NCI-H128 (cell line): ENCODE data around the gene NAPA.
"Not testable (repeated sequence)": the region's sequence is repeated elsewhere in the genome, so short reads cannot be mapped to it uniquely, and the experiment has no call there.

Experiments
- DNase-seq: peaks from one replicate; lab custom pipeline; 2025; ENCODE audit not compliant: unreplicated experiment; lab: John Stamatoyannopoulos, UW

The NAPA gene

DNA sequence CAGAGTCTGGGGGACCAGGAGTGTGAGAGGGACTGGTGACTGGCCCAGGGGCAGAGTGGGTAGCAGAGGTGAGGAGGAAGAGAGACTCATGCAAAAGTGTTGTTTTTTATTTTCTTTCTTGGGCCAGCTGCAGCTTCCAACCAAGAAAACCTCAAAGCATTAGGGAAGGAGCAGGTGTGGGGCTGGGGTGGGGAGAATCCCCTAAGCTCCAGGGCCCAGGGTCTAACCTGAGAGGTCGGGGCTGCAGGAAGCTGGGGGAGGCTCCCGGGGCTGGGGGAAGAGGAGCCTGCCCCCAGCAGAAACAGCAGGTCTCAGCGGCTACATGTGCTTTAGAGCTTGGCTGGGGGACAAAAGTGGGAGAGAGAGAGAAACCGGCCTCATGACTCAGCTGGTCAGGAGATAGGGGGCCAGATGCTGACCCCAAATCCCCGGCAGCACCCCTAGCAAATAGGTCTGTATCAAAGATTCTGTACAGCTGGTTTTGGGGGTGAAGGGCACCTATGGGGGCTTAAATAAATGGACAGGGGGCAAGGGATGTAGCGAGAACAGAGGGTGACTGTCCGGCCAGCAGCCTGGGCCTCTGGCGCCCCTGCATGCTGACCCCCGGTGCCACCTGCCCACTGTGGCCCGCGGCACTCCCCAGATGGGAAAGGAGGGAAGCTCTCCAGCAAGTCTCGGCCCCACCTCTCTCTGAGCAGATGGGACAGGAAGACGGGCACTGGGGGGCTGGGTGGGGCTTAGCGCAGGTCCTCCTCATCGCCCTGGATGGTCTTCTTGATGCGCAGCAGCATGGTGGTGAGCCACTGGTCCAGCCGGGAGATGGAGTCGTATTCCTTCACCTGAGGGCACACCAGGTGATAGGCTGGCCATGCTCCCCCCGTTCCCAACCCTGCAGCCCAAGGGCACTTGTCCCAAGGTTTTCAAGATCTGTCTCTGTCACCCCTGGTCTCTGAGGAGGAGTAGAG, 27.0 kb downstream of the NAPA start:
- DNase-seq, result no peak

DNA sequence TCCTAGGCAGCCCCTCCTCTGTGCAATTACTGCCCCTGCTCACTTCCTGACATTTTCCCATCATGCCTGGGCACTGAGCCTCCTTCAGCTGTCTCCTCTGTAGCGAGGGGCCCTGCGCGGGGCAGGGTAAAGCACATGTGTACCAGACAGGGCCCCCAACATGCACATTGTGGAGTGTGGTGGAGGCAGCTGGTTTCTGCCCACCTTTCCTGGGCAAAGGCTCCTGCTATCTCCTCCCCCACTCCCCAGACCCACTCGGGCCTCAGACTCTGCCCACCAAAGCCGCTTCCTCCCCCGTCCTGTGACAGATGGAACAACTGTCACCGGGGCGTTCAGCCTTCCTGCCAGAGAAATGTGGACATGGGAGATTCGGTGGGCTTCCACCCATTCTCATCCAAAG, 28.0 kb downstream of the NAPA start:
- no peak for DNase-seq

DNA sequence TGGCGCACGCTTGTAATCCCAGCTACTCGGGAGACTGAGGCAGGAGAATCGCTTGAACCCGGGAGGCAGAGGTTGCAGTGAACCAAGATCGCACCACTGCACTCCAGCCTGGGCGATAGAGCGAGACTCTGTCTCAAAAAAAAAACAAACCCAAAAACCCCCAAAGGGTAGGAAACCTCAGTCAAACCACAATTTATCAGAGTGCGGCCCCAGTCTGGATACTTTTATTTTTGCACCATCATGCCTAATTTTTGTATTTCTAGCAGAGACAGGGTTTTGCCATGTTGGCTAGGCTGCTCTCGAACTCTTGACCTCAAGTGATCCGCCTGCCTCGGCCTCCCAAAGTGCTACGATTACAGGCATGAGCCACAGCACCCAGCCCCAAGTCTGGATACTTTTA, 28.6 kb downstream of the NAPA start:
- not testable (repeated sequence) for DNase-seq

DNA sequence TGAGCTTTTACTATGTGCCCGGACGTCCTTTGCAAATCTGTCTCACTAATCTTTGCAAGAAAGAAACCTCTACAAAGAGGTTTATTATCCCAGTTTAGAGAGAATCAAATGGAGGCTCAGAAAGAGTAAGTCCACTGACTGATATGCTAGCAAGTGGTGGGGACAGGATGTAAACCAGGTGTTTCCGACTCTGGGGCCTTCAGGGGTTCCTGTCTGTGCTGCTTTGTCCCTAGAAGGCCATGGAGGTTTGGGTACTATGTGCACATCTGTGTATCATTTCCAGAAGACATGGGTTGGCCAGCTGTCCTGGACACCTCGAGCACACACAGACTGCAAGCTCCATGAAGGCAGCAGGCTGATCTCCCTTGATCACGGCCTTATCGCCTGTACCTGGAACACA, 29.7 kb downstream of the NAPA start:
- DNase-seq, result no peak

DNA sequence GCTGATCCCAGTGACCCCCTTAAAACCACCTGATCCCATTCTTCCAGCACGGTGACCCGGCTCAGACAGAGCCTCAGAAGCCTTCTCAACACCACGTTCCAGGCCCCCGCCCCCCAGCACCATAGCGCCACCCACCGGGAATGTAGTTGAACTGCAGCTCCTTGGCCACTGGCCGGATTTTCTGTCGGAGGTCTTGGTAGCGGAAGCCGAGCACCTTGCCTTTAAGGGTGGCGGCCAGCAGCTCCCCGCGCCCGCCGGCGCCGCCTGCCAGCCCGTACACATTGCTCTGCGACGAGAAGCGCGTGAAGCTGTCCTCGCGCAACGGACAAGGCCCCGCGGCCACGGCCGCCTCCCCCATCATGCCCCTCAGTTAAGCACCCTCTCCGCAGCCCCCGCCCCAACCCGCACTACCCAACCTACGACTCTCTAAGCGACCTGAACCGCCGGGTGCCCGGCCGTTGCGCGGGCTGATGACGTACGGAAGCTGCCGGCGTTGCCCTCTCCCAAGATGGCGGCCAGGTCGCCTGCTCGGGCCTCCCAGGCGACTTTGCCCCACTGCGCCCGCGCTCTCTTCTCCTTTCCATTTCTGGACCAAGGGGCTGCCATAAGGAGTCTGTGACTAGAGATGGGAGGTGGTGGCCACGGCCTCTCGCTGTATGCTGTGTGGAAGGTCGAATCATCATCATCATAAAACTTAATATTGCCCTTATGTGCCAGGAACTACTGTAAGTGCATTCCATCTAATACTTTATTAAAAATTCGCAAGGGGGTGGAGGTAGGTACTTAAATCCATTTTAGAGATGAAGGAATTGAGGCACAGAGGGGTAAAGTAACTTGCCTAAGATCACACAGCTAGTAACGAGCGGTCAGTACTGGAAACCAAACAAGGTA, 30.8 kb downstream of the NAPA start, which contains the start of gene KPTN:
KPTN (minus strand) TSS at position 420 of the 891 bp plus-strand sequence; CDS start at position 361, 59 bp downstream.
- DNase-seq, result peak; percentile 76

DNA sequence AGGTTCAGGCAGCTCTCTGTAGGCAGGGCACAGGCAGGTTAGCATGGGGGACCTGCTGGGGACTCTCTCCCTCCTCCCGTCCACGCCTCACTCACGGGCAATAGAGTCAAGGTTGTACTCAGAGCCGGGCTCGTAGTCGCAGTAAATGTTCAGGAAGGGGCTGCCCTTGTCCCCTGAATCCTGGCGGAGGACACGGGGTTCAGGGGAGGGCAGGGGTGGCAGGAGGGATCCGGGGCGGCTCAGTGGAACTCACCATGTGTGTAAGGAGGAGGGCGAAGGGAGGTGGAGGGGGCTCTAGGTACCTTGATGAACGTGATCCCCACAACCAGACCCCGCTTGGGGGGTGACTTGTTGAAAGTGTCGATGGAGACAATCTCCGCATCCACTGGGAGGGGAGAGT, 31.7 kb downstream of the NAPA start:
- DNase-seq, result no peak

DNA sequence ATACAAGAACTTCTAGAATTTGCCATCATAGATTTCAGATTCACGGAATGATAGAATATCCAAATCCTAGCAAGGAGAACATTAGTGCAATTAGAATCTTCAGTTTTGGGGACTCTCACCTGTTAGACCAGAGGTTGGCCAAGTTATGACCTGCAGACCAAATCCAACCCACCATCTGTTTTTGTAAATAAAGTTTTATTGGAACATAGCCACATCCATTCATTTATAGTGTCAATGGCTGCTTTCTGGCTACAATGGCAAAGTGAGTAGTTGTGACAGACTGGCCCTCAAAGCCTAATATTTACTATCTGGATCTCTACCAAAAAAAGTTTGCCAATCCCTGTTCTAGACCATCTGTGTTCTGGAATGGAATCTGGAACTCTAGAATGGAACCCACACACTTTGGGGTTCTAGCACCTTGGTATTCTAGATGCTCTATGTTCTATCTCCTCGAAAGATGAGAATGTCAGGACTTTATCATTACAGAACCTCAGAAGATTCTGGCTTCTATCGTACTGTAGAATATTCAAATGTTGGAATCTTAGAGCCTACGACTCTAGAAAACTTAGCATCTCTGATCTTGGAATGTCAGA, 33.3 kb downstream of the NAPA start:
- no peak for DNase-seq

DNA sequence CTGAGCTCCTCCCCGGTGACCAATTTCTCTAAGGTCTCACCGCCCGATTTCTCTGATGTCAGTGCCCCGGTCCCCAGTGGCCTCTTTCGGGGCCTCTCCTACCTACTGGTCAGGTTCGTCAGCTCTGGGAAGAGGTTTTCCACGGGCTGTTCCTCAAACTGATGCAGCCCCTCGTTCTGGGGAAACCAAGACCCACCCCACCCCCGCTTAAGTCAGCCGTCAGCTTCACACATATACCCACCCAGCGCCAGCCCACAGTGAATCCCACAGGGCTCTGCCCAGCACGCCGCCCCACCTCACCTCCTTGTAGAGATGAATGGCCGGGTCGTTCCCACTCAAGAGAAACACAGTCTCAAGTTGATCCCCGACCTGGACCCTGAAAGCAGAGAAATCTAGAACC, 34.2 kb downstream of the NAPA start:
- DNase-seq, result no peak

DNA sequence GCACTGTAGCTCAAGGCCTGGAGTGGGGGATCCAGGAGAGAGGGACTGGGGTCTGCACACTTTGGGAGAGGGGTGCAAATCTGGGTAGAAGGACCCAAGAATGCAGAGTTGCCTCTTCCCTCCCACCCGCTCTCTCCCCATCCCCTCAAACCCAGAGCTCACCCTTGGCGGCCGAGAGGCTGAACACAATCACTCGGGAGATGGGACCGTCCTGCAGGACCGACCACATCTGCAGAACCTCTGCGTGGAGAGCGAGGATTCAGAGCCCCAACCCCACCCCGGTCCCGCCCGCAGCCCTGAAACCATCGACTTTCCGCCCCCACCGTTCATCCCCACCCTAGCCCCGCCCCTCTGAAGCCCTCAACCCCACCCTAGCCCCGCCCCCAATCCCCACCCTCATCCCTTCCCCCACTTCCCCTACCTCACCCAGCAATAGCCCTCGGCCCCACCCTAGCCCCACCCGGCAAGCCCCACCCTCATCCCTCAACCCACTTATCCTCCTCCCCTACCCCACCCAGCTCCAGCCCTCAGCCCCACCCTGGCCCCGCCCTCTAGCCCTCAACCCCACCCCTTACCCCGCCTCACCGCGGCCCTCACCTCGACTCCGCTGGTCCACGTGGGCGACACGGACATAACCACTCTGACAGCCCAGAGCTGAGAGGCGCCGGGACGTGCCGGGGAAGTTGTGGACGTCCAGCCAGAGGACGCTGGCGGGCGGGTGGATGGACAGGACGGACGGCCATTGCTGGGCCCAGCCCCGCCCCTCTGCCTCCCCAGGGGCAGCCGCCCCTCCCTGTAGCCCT, 35.0 kb downstream of the NAPA start:
- no peak for DNase-seq

DNA sequence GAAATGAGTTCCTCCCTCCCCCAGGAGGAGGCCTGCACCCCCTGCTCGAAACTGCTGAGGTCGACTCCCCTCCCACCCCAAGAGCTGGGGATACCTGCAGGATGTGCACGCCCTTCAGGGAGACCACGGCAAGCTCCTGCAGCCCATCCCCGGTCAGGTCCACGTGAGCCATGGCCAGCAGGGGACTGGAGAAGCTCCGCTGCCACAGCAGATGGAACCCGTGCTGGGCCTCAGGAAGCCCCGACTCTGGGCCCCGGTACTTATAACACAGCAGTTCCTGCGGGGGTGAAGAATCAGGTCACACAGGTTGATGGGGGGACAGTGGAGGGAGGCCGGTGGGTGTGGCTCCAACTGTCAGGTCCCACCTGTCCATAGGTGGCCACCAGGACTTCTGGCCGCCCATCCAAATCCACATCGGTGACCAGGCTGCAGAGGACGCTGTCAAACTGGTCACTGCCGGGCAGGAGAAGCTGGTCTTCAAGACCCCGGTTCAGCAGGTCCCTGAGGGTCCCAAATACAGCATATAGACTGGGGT, 38.4 kb downstream of the NAPA start:
- DNase-seq, result no peak

DNA sequence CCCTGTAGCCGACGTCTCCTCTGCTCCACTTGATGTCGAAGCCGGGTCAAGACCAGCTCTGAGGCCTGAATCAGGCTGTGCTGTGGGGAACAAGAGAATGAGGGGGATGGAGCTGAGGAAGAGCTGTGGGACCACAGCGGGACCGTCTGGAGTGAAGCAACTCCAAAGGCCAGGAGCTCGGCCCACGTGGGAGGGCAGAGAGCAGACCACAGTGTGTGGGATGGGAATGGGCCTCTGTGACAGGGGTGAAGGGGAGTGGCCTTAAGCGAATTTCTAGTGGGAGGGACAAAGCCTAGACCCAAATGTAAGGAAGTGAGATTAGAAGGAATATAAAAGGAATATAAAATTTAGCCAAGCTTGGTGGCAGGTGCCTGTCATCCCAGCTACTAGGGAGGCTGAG, 39.4 kb downstream of the NAPA start:
- no peak for DNase-seq

DNA sequence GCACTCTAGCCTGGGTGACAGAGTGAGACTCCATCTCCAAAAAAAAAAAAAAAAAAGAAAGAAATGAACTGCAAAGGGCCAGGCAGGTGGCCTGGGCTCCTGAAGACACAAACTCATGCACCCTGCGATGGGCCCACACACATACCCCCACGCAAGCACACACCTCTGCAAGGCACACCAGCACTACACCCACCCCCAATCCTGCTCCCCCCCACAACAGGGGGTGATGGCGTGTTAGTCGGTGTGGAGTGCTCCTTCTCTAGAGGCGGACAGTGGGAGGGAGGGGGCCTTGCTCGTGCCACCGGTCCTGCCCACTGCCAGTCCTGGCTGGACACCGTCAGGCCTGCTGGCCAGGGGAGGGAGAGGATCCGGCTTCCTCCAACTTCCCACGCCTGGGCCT, 41.5 kb downstream of the NAPA start:
- DNase-seq, result no peak

DNA sequence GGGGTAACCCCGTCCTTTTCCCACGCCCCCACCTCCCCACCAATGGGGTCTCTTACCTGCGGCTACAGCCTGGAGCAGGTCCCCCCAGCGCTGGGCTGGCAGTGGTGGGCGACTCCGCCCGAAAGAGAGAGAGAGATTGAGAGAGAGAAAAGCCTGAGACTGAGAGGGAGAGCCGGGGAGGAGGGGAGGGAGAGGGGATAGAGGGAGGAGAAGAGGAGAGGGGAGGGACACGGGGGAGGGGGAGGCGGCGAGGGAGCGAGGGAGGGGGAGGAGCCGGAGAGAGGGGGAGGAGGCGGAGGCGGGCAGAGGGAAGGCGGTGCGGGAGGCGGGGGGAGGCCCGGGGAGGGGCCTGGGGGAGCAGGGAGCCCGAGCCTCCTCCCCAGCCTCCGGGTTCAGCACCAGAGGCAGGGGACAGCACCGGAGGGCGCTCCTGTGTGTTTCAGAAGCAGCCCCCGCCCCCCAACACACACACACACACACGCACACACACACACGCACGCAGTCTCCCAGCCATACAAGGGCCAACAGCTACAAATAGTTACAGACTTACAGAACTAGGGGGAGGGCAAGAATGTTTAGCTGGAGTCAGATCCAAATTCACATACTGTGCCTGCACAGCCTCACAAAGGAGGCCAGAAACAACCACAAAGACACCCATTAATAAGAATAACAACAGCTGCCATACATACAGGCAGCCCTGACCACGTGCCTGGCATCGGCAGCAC, 43.0 kb downstream of the NAPA start, which contains the start of gene SLC8A2:
SLC8A2 (minus strand) TSS at position 161 of the 725 bp plus-strand sequence. CDS start 5,490 bp downstream, outside the sequence.
- no peak for DNase-seq

DNA sequence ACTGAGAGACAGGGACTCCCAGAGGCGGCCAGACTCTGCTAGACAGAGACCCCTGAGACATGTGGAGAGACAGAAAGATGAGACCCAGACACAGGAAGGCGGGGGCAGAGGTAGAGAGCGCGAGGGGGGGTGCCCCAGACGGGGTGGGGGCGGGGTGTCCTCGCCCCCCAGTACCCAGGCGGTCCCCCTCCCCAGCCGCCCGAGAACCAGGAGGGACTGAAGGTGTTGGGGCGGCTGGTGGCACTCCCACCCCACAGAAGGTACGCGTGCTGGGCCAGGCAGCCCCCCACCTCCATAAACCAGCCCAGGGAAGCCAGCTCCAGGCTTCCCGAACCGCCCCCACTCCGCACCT, 43.5 kb downstream of the NAPA start:
- DNase-seq, result no peak

DNA sequence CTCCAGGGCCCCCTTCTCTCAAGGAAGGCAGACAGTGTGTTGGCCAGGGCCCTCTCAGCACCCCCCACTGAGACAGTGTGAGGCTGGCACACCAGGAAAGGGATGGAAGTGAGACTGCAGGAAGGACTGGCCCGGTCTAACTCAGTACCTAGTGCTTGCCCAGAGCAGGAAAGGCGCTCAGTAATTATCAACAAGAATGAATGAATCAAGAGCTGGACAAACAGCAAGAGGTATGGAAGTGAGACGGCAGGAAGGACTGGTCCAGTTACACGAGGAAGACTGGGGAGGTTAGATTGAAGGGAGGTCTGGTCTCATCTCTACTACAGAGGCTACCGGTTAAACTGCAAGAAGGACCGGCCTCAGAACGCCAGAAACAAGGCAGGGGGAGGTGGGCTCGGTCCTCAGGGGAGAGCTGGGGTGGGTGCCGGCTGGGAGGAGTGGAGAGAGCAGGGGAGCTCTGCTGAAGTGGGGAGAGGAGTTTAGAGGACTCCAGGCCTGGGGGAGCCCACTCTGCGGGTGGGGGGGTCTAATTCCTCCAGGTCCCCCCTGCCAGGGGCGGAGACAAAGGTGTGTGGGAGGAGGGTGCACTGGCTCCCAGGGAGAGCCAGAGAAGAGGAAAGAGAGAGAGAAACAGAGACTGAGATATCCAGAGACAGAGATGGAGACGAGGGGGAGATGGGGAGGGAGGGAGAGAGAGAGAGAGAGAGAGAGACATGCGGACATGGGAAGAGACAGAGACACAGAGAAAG, 44.2 kb downstream of the NAPA start:
- no peak for DNase-seq

DNA sequence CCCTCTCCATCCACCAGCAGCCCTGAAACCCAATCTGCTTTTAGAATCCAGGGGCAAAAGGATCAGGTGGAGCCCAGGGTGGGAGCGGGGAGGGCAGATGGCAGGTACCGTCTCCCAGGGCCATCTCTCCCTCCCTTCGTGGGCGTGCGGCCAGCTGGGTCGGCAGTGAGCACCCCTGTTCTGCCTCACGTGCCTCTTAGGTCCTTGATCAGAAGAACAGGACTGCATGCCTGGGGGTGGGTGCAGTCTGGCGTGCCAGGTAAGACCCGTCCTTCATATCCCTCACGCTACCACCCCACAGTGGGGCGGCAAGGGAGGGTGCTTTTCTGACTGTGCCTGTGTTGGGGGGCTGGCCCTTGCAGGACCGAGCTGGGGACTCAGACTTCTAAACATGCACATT, 45.1 kb downstream of the NAPA start:
- DNase-seq, result peak; percentile 14

DNA sequence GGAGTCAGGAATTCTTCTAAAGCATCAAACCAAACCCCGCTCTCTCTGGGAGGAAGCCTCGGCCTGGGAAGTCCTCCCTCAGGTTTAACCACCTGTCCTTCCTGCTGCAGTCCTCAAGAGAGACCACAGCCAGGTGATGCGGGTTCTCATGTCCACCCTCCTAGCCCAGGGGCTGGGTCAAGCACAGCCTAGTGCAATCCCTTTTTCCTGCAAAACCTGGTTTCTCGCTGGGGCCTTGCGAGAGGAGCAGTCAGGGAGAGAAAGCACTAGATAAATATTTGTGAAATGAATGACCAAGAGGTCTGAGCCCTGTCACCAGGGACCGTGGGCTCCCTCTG, 45.5 kb downstream of the NAPA start:
- DNase-seq, result no peak

DNA sequence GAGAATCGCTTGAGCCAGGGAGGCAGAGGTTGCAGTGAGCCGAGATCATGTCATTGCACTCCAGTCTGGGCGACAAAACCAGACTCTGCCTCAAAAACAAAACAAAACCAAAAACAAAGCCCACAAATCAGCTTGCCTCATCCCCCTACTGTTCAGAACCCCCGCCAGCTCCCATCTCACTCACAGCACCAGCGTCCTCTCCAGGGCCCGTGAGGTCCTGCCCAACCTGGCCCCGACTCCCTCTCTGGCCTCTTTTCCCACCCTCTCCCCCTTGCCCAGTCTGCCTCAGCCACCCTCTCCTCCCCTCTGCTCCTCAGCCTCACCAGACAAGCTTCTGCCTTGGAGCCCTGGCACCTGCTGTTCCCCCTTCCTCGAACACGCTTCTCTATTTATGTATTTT, 46.9 kb downstream of the NAPA start:
- DNase-seq, result no peak

DNA sequence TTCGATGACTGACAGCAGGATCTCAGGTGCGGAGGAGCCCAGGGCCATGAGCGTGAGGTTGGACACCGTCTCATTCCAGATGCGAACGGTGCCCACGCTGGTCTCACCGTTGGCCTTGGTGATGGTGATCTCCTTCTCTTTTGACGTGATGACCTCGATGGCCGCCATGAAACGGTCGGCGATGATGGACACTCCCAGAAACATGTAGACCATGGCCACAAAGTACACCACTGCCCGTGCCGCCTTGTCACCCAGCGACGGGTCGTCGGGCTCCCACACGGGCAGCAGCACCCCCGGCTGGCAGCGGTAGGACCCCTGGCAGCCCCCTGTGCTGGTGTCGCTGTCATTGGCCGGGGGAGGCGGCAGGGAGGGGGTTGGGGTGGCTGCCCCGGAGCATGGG, 48.9 kb downstream of the NAPA start:
- no peak for DNase-seq
